Suprapubic skin (tissue), 4 donors: Measurements from ENCODE around the gene VPS25.

Experiments used
- CTCF ChIP-seq, 2 donors: fragments of 200-600 bp in 1 of 2; fragments of 450-650 bp in 1 of 2; sonication (generic) in 1 of 2; IDR thresholded peaks; one replicate each; pipeline ENCODE4 v1.5.1; 2016 to 2019; ENCODE audit warnings: antibody characterized with exemption in 2 of 2, mild to moderate bottlenecking in 1 of 2, moderate library complexity in 1 of 2
- EP300 ChIP-seq: sonication (generic); formaldehyde crosslinking; IDR thresholded peaks from one replicate; pipeline ENCODE4 v1.6.1; 2017; ENCODE audit warnings: antibody characterized with exemption
- POLR2A ChIP-seq, 2 donors: fragments of 450-650 bp; IDR thresholded peaks; one replicate each; pipeline ENCODE4 v1.6.1; 2017; ENCODE audit warnings: antibody characterized with exemption in 2 of 2, mild to moderate bottlenecking in 2 of 2, moderate library complexity in 2 of 2
- POLR2AphosphoS5 ChIP-seq, 3 donors: sonication (generic); formaldehyde crosslinking; IDR thresholded peaks; one replicate each; pipeline ENCODE4 v1.6.1; 2017; ENCODE audit warnings: antibody characterized with exemption in 3 of 3

- TF ChIP-seq POLR2A (IDR thresholded peaks at IDR 0.05) (no peak), CTCF (IDR thresholded peaks at IDR 0.05) (no peak), EP300 (no peak), POLR2AphosphoS5 (IDR thresholded peaks at IDR 0.05) (no peak)
Measured at GRCh38 chr17:42795061-42795460, 21.8 kb downstream of the VPS25 start.
